ACHN (cell line): ENCODE results near the gene COL11A2.
"Not testable (repeated sequence)": the region's sequence is repeated elsewhere in the genome, so short reads cannot be mapped to it uniquely, and the experiment has no call there.

ENCODE experiments used
- DNase-seq: peaks from one replicate; pipeline ENCODE4 v3.0.0-alpha.2; 2015
- in situ Hi-C: cut with HindIII; loops from 2 replicates; pipeline ENCODE4 v1.10.0; 2017; ENCODE audit warnings: low sequenced_read_pairs, low pct_ligation_motif_present, low pct_unique_long_range_greater_than_20kb

Gene COL11A2

DNA sequence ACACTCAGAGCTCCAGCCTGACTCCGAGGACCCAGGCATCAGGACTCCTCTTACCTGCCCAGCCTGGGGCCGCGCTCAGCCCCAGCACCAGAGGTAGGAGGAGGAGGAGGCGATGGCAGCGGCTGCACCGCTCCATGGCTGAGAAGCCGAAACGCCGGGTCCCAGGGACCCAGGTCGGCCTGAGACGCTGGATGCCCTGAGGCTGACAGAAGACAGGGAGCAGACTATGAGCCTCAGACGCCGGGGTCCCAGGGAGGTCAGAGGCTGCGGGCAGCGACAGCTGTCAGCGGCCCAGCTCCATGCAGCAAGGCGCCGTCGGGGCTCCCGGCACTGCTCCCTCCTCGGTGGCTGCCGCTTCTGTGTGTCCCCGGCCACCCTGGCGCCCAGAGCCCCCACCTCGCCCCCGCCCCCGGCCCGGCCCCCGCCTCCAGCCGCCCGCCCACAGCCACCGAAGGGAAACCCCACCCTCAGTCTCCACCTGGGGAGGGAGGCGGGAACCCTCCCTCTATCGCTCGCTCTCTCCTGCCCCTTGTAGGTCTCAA is at the start of gene COL11A2:
TSS of gene COL11A2 (minus strand) at position 363 of the 542 bp plus-strand sequence. CDS start at position 136, 227 bp downstream.
- in situ Hi-C loops = no loop called here
- DNase-seq = no peak

DNA sequence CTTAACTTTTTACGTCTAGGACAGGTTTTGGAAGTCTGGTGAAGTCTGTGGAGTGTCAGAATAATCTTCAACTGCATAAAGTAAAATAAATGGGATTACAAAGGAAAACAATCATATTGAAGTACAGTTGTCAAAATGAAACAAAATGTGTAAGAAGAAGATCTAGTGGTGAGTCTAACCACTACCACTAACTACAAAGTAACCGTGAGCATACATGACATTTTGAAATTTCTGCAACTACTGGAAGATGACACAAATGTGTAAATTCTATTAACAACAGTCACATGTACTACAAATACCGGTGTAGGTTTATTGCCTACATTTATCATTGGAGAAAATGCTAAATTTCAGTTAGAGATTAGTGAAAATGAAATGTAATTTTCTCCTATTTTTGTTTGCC is 49.7 kb upstream of the COL11A2 start:
- no peak for DNase-seq
- in situ Hi-C loops = no loop called here

GRCh38 chr6:33237741-33238140 is 45.5 kb upstream of the COL11A2 start:
- in situ Hi-C loops = no loop called here
- no peak for DNase-seq

DNA sequence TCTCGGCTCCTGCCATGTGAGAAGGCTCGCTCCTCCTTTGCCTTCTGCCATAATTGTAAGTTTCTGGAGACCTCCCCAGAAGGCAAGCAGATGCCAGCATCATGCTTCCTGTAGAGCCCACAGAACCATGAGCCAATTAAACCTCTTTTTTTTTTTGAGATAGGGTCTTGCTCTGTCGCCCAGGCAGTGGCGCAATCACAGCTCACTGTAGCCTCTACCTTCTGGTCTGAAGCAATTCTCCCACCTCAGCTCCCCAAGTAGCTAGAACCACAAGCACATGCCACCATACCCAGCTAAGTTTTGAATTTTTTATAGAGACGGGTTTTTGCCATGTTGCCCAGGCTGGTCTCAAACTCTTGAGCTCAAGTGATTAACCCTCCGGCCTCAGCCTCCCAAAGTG is 44.6 kb upstream of the COL11A2 start:
- DNase-seq = no peak
- in situ Hi-C loops = no loop called here

DNA sequence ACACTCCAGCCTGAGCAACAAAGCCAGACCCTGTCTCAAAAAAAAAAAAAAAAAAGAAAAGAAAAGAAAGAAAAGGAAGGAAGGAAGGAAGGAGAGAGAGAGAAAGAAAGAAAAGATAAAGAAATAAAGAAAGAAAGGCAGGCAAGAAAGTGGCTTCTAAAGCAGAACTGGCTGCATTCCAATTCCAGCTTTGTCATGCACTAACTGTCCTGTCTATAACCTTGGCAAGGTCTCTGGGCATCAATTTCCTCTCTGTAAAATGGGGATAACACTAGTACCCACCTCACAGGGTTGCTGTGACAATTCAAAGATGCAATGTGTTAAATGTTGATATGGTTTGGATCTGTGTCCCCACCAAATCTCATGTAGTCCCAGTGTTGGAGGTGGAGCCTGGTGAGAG is 44.1 kb upstream of the COL11A2 start:
- in situ Hi-C loops = no loop called here
- DNase-seq = no peak

DNA sequence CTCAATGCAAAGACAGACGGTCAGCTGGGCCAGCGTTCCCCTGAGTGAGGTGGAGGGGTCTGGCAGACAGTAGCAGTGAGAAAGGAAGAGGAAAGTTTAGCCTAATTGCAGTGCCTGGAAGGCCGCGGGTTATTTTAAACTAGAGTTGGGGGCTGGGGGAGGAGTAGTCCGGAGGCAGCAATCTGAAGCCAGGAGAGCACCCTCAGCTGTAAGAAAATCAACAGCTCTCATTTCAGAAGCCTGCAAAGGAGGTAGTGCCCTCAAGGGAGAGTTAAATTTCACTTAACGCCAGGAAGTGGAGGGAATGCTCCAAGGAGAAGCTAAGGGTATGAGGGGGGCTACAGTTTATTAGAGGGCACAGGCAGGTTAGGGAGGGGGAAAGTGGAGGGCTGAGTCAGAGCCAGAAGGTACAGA is 43.0 kb upstream of the COL11A2 start:
- in situ Hi-C loops = no loop called here
- no peak for DNase-seq

- in situ Hi-C loops, DNase-seq: not testable (repeated sequence)
Observed at GRCh38 chr6:33226503-33227120, 34.3 kb upstream of the COL11A2 start.

DNA sequence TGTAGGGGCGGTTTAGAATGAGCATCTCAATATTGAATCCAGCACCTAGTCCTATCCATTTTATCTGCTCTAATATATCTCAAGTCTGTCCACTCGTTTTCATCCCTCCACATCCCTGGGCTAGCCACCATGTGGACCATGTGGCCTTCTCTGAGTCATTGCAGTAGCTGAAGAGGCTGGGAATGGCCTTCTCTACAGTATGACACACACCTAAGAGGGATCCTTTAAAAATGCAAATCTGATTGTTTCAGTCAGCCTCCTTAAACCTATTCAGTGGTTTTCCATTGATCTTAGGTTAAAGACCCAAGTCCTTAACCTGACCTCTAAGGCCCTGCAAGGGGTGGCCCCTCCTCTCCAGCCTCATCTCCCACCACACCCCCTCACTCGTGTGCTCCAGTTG is 25.4 kb upstream of the COL11A2 start:
- DNase-seq = no peak
- in situ Hi-C loops = no loop called here

GRCh38 chr6:33217246-33217645 is 25.0 kb upstream of the COL11A2 start:
- no peak for DNase-seq
- in situ Hi-C loops = no loop called here

GRCh38 chr6:33216117-33216649 is 23.9 kb upstream of the COL11A2 start:
- in situ Hi-C loops = no loop called here
- no peak for DNase-seq

DNA sequence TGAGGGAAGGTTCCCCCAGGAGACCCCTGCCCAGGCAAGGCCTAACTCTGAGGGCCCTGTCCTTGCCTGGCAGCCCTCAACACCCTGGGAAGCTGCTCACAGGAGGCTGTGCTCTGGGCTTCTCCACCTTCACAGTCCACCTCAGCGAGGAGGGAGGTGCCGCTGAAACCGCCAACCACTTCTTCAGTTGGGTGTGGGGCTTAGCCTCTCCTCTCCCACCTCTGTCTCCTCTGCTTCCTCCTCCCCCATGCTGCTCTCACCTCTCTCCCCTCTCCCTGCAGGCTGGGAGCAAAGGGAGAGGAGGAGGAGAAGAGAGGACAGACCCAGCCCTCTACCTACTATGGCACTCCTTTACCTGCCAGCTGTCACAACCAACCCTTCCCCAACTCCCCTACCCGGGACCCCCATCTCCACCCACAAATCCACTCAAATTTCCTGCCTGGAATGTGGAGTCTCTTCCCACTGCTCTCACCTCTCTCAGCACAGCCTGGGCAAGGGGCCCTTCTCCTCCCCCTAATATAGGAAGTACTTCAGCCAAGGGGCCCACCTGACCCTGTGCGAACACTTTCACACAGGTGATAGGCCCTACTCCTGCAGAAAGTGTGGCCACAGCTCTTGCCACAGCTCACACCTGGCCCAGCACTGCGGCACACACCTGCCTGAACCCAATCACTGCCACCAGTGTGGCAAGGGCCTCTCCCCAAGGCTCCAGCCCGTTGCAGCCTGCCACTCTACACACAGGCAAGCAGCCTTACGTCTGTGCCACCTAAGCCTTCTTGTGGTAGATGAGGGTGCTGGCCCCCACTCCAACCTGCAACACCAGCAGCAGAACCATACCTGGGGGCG is 23.2 kb upstream of the COL11A2 start:
- in situ Hi-C loops = no loop called here
- no peak for DNase-seq

DNA sequence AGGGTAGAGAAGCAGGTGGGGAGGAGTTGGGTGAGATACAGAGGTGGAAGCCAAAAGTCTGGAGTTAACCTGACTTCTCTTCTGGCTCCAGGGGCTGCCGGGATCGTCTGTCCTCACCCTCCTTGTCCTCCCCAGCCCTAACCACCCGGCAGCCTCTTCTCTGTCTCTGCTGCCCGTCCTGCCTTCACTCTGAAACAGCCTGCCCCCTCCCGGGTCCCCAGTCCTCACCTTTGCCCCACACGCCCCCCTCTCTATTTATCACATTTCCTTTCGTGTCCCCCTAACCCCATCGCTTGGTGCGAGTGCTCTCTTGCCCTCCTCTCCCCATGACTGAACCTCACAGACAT is 21.7 kb upstream of the COL11A2 start:
- in situ Hi-C loops = no loop called here
- DNase-seq = no peak

GRCh38 chr6:33213166-33213988 is 21.1 kb upstream of the COL11A2 start:
- in situ Hi-C loops = no loop called here
- DNase-seq = no peak

DNA sequence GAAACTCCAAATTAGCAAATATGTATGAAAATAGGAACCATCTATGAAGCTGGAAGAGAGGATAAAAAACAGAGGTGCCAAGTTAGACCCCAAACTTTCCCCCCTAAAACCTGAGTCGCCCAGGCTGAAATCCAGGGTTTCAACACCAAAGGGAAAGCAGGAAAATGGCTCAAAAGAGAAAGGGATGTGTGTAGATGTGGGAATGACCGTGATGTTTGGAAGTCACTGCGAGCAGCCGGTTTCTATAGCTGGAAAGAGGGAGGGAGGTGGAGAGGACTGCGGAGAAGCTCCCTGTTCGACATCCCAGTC is 20.5 kb upstream of the COL11A2 start:
- DNase-seq = no peak
- in situ Hi-C loops = no loop called here

DNA sequence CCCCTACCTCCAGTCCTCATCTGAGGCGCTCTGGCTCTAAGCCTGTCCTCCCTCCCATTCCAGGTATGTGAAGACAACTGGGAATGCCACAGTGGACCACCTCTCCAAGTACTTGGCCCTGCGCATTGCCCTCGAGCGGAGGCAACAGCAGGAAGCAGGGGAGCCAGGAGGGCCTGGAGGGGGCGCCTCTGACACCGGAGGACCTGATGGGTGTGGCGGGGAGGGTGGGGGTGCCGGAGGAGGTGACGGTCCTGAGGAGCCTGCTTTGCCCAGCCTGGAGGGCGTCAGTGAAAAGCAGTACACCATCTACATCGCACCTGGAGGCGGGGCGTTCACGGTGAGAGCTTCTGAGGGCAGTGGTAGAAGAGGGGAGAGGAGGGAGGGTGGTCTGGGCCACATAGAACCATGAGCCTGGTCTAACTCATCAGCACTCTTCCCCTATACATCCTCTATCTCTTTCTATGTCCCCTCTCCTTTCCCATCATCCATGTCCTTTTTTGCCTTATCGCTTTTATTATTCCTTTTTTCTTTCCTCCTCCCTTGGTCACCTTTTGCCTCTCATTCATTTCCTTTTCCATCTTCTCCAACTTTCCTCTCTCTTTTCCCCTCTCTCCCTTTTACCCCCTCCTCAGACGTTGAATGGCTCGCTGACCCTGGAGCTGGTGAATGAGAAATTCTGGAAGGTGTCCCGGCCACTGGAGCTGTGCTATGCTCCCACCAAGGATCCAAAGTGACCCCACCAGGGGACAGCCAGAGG is 19.6 kb upstream of the COL11A2 start:
- no peak for DNase-seq
- in situ Hi-C loops = no loop called here

DNA sequence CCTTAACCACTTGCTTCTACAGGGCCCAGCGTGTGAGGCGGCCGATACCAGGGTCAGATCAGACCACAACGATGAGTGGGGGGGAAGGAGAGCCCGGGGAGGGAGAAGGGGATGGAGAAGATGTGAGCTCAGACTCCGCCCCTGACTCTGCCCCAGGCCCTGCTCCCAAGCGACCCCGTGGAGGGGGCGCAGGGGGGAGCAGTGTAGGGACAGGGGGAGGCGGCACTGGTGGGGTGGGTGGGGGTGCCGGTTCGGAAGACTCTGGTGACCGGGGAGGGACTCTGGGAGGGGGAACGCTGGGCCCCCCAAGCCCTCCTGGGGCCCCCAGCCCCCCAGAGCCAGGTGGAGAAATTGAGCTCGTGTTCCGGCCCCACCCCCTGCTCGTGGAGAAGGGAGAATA is 18.9 kb upstream of the COL11A2 start:
- DNase-seq = no peak
- in situ Hi-C loops = no loop called here

- DNase-seq = no peak
- in situ Hi-C loops = no loop called here
Observed at GRCh38 chr6:33209856-33210255, 17.6 kb upstream of the COL11A2 start.
